ENCODE data around the gene HORMAD2.
"Not testable (repeated sequence)": the region's sequence is repeated elsewhere in the genome, so short reads cannot be mapped to it uniquely, and the experiment has no call there.

Gene HORMAD2

DNA sequence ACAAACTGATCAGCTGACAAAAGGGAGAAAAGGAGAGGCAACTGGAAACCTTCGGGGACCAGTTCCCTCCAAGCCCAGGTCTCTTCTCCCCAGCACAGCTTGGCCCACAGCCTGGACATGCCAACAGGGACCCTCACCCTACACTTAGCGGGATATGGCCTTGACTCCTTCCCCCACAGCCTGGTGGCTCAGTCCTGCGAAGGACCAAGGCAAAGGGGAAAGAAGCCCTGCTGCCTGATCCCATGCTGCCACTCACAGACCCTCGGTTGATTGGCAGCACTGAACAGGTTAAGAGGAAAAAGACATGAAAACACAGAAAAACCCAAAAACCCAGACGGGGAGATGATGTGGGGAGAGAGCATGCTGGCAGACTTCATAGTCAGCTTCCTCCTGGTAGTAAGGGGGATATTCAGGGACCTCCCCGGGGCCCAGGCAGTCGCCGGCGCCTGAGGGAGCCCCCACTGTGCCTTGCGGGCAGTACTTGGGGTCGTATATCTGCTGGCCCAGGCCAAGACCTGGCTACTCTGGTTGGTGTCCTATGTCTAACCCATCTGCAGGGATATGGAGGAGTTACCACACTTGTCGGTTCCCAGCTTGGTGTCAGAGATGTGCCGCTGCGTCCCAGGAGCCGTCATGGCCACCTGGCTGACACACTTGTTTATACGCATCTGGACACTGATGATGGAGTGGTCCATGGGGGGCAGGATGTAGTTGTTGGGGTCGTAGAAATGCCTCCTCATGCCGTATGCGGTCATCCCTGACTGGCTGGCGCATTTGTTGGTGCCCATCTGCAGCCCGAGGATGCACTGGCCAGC lies 34.2 kb upstream of the HORMAD2 start:
- Histone ChIP-seq H3K36me3 (ENCODE audit: insufficient read depth, low read length) (no peaks in the 10 kb centered on the region), H3K4me1 (ENCODE audit: insufficient read depth, low read length) (no peaks in the 10 kb centered on the region), H3K9me3 (ENCODE audit: control insufficient read depth, insufficient read depth, low read length) (no peaks in the 10 kb centered on the region), H3K9ac (ENCODE audit: low read depth, low read length) (no peak overlapping the region)

DNA sequence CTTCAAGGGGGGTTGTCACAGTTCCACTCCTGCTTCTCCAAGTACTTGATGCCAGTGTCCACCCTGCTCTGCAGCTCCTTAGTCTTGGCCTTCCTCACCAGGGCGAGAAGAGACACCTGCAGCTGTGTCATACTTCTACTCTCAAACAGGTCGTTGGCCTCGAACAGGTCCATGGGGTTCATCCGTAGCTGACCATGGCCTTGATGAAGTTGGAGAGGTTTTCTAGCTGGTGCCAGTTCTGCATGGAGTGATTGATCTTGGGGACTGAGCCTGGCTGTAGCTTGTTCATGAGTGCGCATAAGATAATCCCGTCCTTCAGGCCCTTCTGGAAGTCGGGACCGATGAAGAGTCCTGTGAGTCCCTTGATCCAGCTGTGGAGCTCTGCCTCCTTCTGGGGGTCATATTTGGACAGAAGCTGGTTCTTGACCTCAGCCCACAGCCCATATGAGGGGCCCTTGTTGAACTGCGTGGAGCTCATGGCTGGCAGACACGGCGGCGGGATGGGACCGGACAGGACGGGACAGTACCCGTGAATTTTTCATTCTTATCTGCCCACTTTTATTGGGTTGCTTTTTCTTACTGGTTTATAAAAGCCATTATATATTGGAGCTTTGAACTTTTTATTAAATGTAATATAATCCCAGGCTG lies 33.4 kb upstream of the HORMAD2 start:
- no peaks in the 10 kb centered on the region for H3K36me3 ChIP-seq (ENCODE audit: insufficient read depth, low read length)
- no peak overlapping the region for H3K9ac ChIP-seq (ENCODE audit: low read depth, low read length)

DNA sequence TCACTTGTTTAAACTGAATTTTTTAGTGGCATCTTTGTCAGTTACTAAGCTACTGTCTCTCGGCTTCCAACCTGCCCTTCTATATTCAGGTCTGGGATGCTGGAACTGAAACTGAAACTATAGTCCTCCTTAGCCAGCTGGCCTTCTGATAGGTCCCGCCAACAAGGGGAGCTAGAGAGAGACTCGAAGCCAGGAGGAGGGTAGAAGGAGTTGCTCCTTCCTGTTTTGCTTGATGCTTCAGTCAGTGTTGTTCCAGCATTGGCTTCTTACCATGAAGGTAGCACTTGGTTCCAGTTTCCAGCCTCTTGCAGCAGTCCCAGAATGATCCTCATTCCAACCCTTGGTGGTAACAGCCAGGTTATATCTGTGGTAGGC lies 32.9 kb upstream of the HORMAD2 start:
- no peak overlapping the region for H3K9ac ChIP-seq (ENCODE audit: low read depth, low read length)
- no peaks in the 10 kb centered on the region for H3K4me1 ChIP-seq (ENCODE audit: insufficient read depth, low read length)
- no peaks in the 10 kb centered on the region for H3K9me3 ChIP-seq (ENCODE audit: control insufficient read depth, insufficient read depth, low read length)
- H3K36me3 ChIP-seq (ENCODE audit: insufficient read depth, low read length): no peaks in the 10 kb centered on the region

More for the DNA sequence above, 33.4 kb upstream of the HORMAD2 start:
- H3K4me1 ChIP-seq (ENCODE audit: insufficient read depth, low read length): no peaks in the 10 kb centered on the region
- no peaks in the 10 kb centered on the region for H3K9me3 ChIP-seq (ENCODE audit: control insufficient read depth, insufficient read depth, low read length)

DNA sequence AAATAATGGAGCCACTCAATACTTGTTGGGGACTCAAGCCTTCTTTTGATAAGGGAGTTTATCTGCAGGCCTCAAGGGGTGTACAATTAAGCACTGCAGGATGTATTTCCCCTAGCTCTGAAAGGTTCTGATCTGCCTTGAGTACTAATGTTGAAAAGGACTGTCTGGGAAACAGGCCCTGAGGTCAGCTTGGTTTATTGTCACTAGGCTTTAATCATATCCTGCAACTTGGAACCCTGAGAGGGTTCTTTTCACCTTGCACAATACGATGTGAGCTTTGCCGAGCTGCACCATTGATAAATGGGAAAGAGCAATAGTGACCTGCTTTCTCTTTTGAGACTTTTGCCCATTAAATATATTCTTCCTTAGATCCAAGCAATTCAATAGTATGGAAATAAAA lies 31.6 kb upstream of the HORMAD2 start:
- H3K9ac ChIP-seq (ENCODE audit: low read depth, low read length): no peak overlapping the region

DNA sequence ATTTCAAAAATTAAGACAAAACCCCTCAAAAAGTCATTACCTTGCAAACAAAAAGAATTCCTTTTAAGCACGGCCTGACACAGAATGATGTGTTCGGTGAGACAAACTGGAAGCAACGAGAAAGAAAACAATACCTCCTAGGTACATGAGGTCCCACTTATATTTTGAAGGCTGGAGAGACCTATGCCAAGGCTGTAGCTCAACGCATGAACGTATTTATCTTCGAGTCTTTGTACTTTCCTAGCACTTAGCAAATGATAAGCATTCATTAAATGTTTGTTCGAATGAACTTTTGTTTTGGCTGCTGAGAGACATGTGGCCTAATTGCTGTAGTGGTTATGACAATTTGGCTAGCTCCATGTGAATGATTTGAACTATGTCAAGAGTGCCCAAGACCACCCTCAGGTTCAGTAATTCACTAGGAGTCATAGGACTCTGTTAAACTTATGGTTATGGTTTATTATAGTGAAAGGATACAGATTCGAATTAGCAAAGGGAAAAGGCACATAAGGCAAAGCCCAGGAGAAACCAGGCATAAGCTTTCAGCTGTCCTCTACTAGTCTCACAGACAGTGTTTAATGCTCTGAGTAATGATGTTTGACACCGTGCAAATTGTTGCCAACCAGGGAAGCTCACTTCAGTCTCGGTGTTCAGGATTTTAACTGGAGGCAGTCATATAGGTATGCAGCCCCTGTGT lies 26.0 kb upstream of the HORMAD2 start:
- no peaks in the 10 kb centered on the region for H3K4me1 ChIP-seq (ENCODE audit: insufficient read depth, low read length)
- no peaks in the 10 kb centered on the region for H3K36me3 ChIP-seq (ENCODE audit: insufficient read depth, low read length)
- no peak overlapping the region for H3K9ac ChIP-seq (ENCODE audit: low read depth, low read length)
- H3K9me3 ChIP-seq (ENCODE audit: control insufficient read depth, insufficient read depth, low read length): no peaks in the 10 kb centered on the region; the same call in 1 of the 2 replicates

More for the DNA sequence above, 31.6 kb upstream of the HORMAD2 start:
- H3K4me1 ChIP-seq (ENCODE audit: insufficient read depth, low read length): no peaks in the 10 kb centered on the region
- no peaks in the 10 kb centered on the region for H3K36me3 ChIP-seq (ENCODE audit: insufficient read depth, low read length)
- H3K9me3 ChIP-seq (ENCODE audit: control insufficient read depth, insufficient read depth, low read length): no peaks in the 10 kb centered on the region

DNA sequence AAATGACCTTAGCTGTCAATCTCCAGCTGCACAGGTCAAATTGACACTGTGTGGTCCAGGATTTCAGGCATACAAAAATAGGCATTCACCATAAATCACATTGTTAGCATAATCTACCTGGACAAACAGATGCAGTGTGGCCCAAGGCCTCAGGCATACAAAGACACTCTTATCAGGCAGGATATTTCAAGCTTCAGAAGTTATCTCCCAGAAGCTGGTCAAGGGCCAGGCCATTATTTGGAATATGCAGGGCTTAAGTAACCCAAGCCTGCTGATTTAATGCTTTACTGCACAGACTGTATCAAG lies 25.5 kb upstream of the HORMAD2 start:
- Histone ChIP-seq H3K36me3 (ENCODE audit: insufficient read depth, low read length) (no peaks in the 10 kb centered on the region), H3K9ac (ENCODE audit: low read depth, low read length) (no peak overlapping the region), H3K4me1 (ENCODE audit: insufficient read depth, low read length) (no peaks in the 10 kb centered on the region), H3K9me3 (ENCODE audit: control insufficient read depth, insufficient read depth, low read length) (no peaks in the 10 kb centered on the region; the same call in 1 of the 2 replicates)

- H3K4me1 ChIP-seq (ENCODE audit: insufficient read depth, low read length): no peaks in the 10 kb centered on the region
- no peaks in the 10 kb centered on the region for H3K36me3 ChIP-seq (ENCODE audit: insufficient read depth, low read length)
- H3K9me3 ChIP-seq (ENCODE audit: control insufficient read depth, insufficient read depth, low read length): no peaks in the 10 kb centered on the region; the same call in 1 of the 2 replicates
- H3K9ac ChIP-seq (ENCODE audit: low read depth, low read length): no peak overlapping the region
These were observed 24.2 kb upstream of the HORMAD2 start for GRCh38 chr22:30056015-30056414.

GRCh38 chr22:30057375-30057774 lies 22.9 kb upstream of the HORMAD2 start:
- no peaks in the 10 kb centered on the region for H3K36me3 ChIP-seq (ENCODE audit: insufficient read depth, low read length)
- H3K9ac ChIP-seq (ENCODE audit: low read depth, low read length): no peak overlapping the region
- H3K9me3 ChIP-seq (ENCODE audit: control insufficient read depth, insufficient read depth, low read length): no peaks in the 10 kb centered on the region; the same call in 1 of the 2 replicates
- H3K4me1 ChIP-seq (ENCODE audit: insufficient read depth, low read length): no peaks in the 10 kb centered on the region

DNA sequence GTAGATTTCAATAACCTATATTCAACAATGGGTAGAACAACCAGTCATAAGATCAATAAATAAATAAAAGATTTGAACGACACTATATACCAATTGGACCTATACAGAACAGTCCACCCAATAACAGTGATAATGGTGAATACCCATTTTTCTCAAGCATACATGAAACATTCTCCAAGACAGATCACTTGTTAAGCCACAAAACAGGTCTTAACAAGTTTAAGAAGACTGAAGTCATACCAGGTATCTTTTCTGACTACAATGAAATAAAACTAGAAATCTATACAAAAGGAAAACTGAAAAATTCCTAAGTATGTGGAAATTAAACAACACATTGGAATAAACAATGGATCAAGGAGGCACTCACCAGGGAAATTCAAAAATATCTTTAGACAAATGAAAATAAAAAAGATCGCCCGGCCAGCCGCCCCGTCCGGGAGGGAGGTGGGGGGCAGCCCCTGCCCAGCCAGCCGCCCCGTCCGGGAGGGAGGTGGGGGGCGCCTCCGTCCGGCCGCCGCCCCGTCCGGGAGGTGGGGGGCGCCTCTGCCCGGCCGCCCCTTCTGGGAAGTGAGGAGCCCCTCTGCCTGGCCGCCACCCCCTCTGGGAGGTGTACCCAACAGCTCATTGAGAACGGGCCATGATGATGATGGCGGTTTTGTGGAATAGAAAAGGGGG lies 20.8 kb upstream of the HORMAD2 start:
- not testable (repeated sequence) for H3K9ac ChIP-seq (ENCODE audit: low read depth, low read length); H3K9me3 ChIP-seq (ENCODE audit: control insufficient read depth, insufficient read depth, low read length); H3K4me1 ChIP-seq (ENCODE audit: insufficient read depth, low read length); H3K36me3 ChIP-seq (ENCODE audit: insufficient read depth, low read length)

GRCh38 chr22:30061094-30061493 lies 19.2 kb upstream of the HORMAD2 start:
- not testable (repeated sequence) for H3K9me3 ChIP-seq (ENCODE audit: control insufficient read depth, insufficient read depth, low read length); H3K4me1 ChIP-seq (ENCODE audit: insufficient read depth, low read length); H3K36me3 ChIP-seq (ENCODE audit: insufficient read depth, low read length)

GRCh38 chr22:30062259-30062658 lies 18.0 kb upstream of the HORMAD2 start:
- H3K9ac ChIP-seq (ENCODE audit: low read depth, low read length): no peak overlapping the region
- peaks cover 7% of the 10 kb centered on the region for H3K9me3 ChIP-seq (ENCODE audit: control insufficient read depth, insufficient read depth, low read length)
- no peaks in the 10 kb centered on the region for H3K4me1 ChIP-seq (ENCODE audit: insufficient read depth, low read length)
- no peaks in the 10 kb centered on the region for H3K36me3 ChIP-seq (ENCODE audit: insufficient read depth, low read length)

More at GRCh38 chr22:30061094-30061493, 19.2 kb upstream of the HORMAD2 start:
- H3K9ac ChIP-seq (ENCODE audit: low read depth, low read length): not testable (repeated sequence)

- peaks cover 7% of the 10 kb centered on the region for H3K9me3 ChIP-seq (ENCODE audit: control insufficient read depth, insufficient read depth, low read length)
- no peaks in the 10 kb centered on the region for H3K36me3 ChIP-seq (ENCODE audit: insufficient read depth, low read length)
- no peaks in the 10 kb centered on the region for H3K4me1 ChIP-seq (ENCODE audit: insufficient read depth, low read length)
- no peak overlapping the region for H3K9ac ChIP-seq (ENCODE audit: low read depth, low read length)
These were observed 17.3 kb upstream of the HORMAD2 start for GRCh38 chr22:30062950-30063349.

DNA sequence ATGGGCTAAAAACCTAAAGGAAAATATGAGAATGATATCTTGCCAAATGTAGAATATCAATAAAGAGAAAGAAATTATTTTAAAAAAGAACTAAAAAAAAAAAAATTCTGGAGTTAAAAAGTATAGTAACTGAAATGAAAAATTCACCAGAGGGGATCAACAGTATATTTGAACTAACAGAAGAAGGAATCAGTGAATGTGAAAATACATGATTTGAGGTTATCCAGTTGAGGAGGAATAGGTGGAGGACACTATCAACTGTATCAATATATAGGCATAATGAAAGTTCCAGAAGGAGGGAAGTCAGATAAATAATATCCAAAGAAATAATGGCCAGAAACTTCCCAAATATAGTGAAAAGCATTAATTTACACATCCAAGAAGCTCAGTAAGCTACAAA lies 16.1 kb upstream of the HORMAD2 start:
- Histone ChIP-seq H3K36me3 (ENCODE audit: insufficient read depth, low read length) (no peaks in the 10 kb centered on the region), H3K9ac (ENCODE audit: low read depth, low read length) (no peak overlapping the region), H3K4me1 (ENCODE audit: insufficient read depth, low read length) (no peaks in the 10 kb centered on the region), H3K9me3 (ENCODE audit: control insufficient read depth, insufficient read depth, low read length) (peaks cover 7% of the 10 kb centered on the region; the same call in 1 of the 2 replicates)

DNA sequence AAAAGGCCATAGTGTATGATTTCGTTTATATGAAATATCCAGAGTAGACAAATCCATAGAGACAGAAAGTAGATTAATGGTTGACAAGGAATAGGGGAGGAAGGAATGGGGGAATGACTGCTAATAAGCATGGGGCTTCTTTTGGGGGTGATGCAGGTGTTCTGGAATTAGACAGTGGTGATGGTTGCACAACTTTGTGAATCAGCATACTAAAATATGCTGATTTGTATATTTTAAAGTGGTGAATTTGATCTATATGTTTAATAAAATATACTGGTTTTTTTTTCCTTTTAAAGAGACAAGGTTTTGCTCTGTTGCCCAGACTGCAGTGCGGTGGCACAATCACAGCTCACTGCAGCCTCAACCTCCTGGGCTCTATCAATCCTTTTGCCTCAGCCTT lies 6.5 kb upstream of the HORMAD2 start:
- H3K9ac ChIP-seq (ENCODE audit: low read depth, low read length): no peak overlapping the region
- no peaks in the 10 kb centered on the region for H3K9me3 ChIP-seq (ENCODE audit: control insufficient read depth, insufficient read depth, low read length)
- H3K36me3 ChIP-seq (ENCODE audit: insufficient read depth, low read length): no peaks in the 10 kb centered on the region
- no peaks in the 10 kb centered on the region for H3K4me1 ChIP-seq (ENCODE audit: insufficient read depth, low read length)
